ENCODE data around the gene MCM5.
A peak's percentile ranks its signal among the peaks of the same experiment; 100 is the strongest.
"Not testable (repeated sequence)": the region's sequence is repeated elsewhere in the genome, so short reads cannot be mapped to it uniquely, and the experiment has no call there.

MCM5 gene

DNA sequence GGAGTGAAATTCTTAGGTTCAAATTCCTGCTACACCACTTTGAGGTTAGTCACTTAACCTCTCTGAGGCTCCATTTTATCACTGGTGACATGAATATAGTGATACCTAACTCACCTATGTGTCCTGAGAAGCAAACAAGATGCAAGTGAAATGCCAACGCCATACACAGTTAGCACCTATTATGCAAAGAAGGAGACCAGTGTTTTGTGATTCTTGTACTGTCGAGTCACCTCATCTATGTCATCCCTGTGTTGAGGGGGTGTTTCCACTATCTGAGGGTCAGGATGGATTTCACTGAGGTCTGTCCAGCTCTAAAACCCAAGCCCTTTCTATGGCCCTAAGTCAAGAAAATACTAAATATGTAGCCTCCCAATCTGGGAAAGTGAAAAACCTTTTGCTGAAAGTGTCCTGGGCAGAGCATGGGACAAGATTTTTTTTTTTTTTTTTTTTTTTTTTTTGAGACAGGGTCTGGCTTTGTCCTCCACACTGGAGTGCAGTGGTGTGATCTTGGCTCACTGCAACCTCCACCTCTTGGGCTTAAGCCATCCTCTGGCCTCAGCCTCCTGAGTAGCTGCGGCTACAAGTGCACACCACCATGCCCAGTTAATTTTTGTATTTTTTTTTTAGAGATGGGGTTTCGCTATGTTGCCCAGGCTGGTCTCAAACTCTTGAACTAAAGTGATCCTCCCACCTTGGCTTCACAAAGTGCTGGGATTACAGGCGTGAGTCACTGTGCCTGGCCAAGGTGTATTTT lies 5.0 kb upstream of the MCM5 start:
- Histone ChIP-seq H3K27me3 (replicated peaks; ENCODE audit: control insufficient read depth, insufficient read depth, low read length) (no peaks in the 10 kb centered on the region), H3K4me3 (replicated peaks; ENCODE audit: low read depth, low read length) (no peak overlapping the region), H3K36me3 (ENCODE audit: control insufficient read depth, insufficient read depth, low read length) (no peaks in the 10 kb centered on the region; the same call in 1 of the 2 replicates)
- DNase-seq (ENCODE audit: extremely low read depth, insufficient read length): no peak
- TF ChIP-seq, protein P1, sequence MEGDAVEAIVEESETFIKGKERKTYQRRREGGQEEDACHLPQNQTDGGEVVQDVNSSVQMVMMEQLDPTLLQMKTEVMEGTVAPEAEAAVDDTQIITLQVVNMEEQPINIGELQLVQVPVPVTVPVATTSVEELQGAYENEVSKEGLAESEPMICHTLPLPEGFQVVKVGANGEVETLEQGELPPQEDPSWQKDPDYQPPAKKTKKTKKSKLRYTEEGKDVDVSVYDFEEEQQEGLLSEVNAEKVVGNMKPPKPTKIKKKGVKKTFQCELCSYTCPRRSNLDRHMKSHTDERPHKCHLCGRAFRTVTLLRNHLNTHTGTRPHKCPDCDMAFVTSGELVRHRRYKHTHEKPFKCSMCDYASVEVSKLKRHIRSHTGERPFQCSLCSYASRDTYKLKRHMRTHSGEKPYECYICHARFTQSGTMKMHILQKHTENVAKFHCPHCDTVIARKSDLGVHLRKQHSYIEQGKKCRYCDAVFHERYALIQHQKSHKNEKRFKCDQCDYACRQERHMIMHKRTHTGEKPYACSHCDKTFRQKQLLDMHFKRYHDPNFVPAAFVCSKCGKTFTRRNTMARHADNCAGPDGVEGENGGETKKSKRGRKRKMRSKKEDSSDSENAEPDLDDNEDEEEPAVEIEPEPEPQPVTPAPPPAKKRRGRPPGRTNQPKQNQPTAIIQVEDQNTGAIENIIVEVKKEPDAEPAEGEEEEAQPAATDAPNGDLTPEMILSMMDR (IDR thresholded peaks at IDR 0.05; ENCODE audit: insufficient read depth, low read length, poor library complexity, severe bottlenecking): no peak

DNA sequence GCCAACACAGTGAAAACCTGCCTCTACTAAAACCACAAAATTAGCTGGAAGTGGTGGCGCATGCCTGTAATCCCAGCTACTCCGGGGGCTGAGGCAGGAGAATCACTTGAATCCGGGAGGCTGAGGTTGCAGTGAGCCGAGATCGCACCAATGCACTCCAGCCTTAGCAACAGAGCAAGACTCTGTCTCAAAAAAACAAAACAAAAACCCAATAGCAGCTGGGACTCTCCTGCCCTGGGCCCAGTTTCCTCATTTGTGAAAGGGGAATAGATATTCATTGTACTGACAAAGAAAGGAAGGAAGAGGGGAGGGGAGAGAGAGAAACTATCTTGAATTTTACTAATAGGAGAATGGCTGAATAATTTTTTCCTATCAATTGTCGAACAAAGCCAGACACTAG lies 3.3 kb upstream of the MCM5 start:
- not testable (repeated sequence) for H3K36me3 ChIP-seq (ENCODE audit: control insufficient read depth, insufficient read depth, low read length); DNase-seq (ENCODE audit: extremely low read depth, insufficient read length); H3K27me3 ChIP-seq (replicated peaks; ENCODE audit: control insufficient read depth, insufficient read depth, low read length); H3K4me3 ChIP-seq (replicated peaks; ENCODE audit: low read depth, low read length)

DNA sequence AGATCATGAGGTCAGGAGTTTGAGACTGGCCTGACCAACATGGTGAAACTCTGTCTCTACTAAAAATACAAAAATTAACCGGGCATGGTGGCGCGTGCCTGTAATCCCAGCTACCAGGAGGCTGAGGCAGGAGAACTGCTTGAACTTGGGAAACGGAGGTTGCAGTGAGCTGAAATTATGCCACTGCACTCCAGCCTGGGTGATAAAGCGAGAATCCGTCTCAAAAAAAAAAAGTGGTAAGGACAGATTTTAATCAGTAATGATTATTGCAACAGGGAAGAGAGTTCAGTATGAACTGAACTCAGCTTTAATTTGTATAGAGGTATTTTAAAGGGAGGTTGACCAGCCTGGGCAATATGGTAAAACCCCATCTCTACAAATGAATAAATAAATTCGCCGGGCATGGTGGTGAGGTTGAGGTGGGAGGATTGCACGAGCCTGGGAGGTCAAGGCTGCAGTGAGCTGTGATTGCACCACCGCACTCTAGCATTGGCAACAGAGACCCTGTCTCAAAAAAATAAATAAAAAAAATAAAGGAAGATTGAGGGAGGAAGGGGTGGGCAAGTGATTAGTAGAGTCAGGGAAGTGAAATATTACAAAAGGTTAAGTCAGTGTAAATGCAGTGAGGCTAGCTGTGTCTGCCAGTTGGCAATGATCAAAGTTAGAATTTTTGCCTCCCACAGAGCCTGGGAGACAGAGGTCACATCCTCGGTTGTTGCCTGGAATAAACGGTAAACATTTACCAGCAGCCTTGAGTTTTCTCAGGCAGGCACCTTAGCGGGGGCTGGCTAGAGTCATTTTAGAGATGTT lies 2.6 kb upstream of the MCM5 start:
- no peak for DNase-seq (ENCODE audit: extremely low read depth, insufficient read length)
- H3K4me3 ChIP-seq (replicated peaks; ENCODE audit: low read depth, low read length): no peak overlapping the region
- TF ChIP-seq, protein P1 (IDR thresholded peaks at IDR 0.05; ENCODE audit: insufficient read depth, low read length, poor library complexity, severe bottlenecking): no peak
- H3K36me3 ChIP-seq (ENCODE audit: control insufficient read depth, insufficient read depth, low read length): no peaks in the 10 kb centered on the region
- no peaks in the 10 kb centered on the region for H3K27me3 ChIP-seq (replicated peaks; ENCODE audit: control insufficient read depth, insufficient read depth, low read length)

DNA sequence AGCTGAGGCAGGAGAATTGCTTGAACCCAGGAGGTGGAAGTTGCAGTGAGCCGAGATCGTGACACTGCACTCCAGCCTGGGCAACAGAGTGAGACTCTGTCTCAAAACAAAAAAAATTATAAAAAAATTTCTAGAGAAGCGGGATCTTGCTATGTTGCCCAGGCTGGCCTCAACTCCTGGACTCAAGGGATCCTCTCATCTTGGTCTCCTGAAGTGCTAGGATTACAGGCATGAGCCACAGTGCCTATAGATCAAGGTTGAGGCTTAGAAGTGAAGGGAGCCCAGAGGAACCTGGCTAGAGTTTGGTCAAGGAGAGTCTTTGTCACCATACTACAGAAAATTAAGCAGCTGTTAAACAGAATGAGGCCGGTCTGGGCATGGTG lies 1.4 kb upstream of the MCM5 start:
- Histone ChIP-seq H3K4me3 (replicated peaks; ENCODE audit: low read depth, low read length) (no peak overlapping the region; the same call in 1 of the 2 replicates), H3K36me3 (ENCODE audit: control insufficient read depth, insufficient read depth, low read length) (peaks cover 8% of the 10 kb centered on the region), H3K27me3 (replicated peaks; ENCODE audit: control insufficient read depth, insufficient read depth, low read length) (no peaks in the 10 kb centered on the region)
- no peak for DNase-seq (ENCODE audit: extremely low read depth, insufficient read length)
- TF ChIP-seq, protein P1 (IDR thresholded peaks at IDR 0.05; ENCODE audit: insufficient read depth, low read length, poor library complexity, severe bottlenecking): no peak

DNA sequence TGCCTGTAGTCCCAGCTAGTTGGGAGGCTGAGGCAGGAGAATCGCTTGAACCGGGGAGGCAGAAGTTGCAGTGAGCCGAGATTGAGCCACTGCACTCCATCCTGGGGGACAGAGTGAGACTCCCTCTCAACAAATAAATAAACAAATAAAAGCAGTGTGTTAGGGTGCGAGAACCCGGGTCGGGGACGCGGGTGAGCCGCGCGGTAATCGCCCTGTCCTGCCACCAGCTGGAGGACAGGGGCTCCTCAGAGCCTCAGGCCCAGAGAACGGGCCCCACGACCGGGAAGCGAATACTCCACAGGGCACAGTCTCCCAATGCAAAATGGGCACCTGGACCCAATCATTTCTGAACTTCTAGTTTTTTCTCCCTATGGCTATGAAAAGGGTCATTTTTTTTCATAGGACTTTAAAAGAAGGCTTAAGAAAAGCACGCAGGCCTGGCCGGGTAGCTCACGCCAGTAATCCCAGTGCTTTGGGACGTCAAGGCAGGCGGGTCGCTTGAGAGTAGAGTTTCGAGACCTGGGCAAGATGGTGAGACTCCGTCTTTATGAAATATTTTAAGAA lies 744 bp upstream of the MCM5 start:
- peaks cover 8% of the 10 kb centered on the region for H3K36me3 ChIP-seq (ENCODE audit: control insufficient read depth, insufficient read depth, low read length)
- DNase-seq (ENCODE audit: extremely low read depth, insufficient read length): peak; percentile 66
- TF ChIP-seq, protein P1 (IDR thresholded peaks at IDR 0.05; ENCODE audit: insufficient read depth, low read length, poor library complexity, severe bottlenecking): no peak
- no peaks in the 10 kb centered on the region for H3K27me3 ChIP-seq (replicated peaks; ENCODE audit: control insufficient read depth, insufficient read depth, low read length)
- peak overlapping the region; percentile 75 for H3K4me3 ChIP-seq (replicated peaks; ENCODE audit: low read depth, low read length)

DNA sequence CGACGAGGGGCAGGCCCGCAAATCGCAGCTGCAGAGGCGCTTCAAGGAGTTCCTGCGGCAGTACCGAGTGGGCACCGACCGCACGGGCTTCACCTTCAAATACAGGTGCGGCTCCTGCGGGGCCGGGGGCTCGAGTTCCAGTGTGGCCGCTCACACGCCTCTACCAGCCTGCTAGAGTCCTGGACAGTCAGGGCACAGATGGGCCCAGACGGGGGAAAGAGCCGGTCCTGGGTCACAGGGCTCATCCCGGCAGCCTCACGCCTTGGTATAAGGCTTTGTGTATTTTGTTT lies 506 bp downstream of the MCM5 start:
- TF ChIP-seq, protein P1 (IDR thresholded peaks at IDR 0.05; ENCODE audit: insufficient read depth, low read length, poor library complexity, severe bottlenecking): no peak
- Histone ChIP-seq H3K27me3 (replicated peaks; ENCODE audit: control insufficient read depth, insufficient read depth, low read length) (no peaks in the 10 kb centered on the region), H3K36me3 (ENCODE audit: control insufficient read depth, insufficient read depth, low read length) (peaks cover 12% of the 10 kb centered on the region), H3K4me3 (replicated peaks; ENCODE audit: low read depth, low read length) (peak overlapping the region; percentile 88)
- no peak for DNase-seq (ENCODE audit: extremely low read depth, insufficient read length)

Measured in GM06990 (cell line).